ENCODE data around the gene EPB41L1. TPM values are rescaled to one million over a fixed set of nuclear protein-coding genes. Genes with fewer than 3 reads are reported as not detected.

Gene EPB41L1
- total RNA-seq, 1 experiment from 2014 or later: 129 TPM

DNA sequence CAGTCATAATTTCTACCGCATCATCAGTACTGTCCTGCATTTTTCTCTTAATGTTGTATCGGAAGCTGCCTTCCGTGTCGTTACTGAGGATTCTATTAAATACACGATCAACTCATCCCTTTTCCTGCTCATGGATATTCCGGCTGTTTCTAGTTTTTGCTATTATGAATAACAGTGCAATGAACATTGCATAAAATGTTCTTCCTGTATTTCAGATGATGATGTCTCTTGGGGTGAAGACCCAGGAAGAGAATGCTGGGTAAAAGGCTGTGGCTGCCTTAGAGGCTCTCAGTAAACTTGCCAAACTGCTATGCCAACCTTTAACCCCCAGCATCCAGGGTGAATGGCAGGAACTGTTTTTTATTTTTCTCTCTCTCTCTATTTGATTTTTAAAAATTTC is 24.1 kb upstream of the EPB41L1 start:
- Mint-ChIP-seq H3K27ac (ENCODE audit: unreplicated experiment) (no peak overlapping the region), H3K36me3 (ENCODE audit: insufficient read depth, unreplicated experiment) (peaks cover 28% of the 10 kb centered on the region), H3K27me3 (ENCODE audit: insufficient read depth, unreplicated experiment) (no peaks in the 10 kb centered on the region), H3K9me3 (ENCODE audit: unreplicated experiment) (no peaks in the 10 kb centered on the region), H3K4me3 (ENCODE audit: unreplicated experiment) (no peak overlapping the region), H3K4me1 (ENCODE audit: low read depth, unreplicated experiment) (peaks cover 6% of the 10 kb centered on the region)
- no peaks in the 10 kb centered on the region for H3K36me3 ChIP-seq (ENCODE audit: control insufficient read depth, insufficient read depth, low read length)
- POLR2A ChIA-PET: no interaction called here
- CTCF ChIA-PET: interaction anchor here (0.7 to 1.3 kb wide), 5 partner anchors 8 to 1254 kb away, joined by 3 to 6 read pairs (median 4); no protein-coding TSS in a partner anchor
- intact Hi-C loops (cut with micrococcal nuclease; ENCODE audit: unreplicated experiment): no loop called here
- H3K4me3 ChIP-seq (ENCODE audit: low read depth, low read length): no peak overlapping the region
- H3K4me1 ChIP-seq: no peaks in the 10 kb centered on the region
- BruUV-seq (replicated peaks): no TSS peak
- TF ChIP-seq, protein P1, sequence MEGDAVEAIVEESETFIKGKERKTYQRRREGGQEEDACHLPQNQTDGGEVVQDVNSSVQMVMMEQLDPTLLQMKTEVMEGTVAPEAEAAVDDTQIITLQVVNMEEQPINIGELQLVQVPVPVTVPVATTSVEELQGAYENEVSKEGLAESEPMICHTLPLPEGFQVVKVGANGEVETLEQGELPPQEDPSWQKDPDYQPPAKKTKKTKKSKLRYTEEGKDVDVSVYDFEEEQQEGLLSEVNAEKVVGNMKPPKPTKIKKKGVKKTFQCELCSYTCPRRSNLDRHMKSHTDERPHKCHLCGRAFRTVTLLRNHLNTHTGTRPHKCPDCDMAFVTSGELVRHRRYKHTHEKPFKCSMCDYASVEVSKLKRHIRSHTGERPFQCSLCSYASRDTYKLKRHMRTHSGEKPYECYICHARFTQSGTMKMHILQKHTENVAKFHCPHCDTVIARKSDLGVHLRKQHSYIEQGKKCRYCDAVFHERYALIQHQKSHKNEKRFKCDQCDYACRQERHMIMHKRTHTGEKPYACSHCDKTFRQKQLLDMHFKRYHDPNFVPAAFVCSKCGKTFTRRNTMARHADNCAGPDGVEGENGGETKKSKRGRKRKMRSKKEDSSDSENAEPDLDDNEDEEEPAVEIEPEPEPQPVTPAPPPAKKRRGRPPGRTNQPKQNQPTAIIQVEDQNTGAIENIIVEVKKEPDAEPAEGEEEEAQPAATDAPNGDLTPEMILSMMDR (IDR thresholded peaks at IDR 0.05; ENCODE audit: insufficient read depth in 1 of 2, low read depth in 1 of 2, low read length in 1 of 2, severe bottlenecking in 1 of 2, unreplicated experiment in 1 of 2): no peak
- H3K27me3 ChIP-seq (replicated peaks; ENCODE audit: control insufficient read depth, insufficient read depth, low read length): no peaks in the 10 kb centered on the region
- DNase-seq: no peak
- H3K9me3 ChIP-seq: no peaks in the 10 kb centered on the region

DNA sequence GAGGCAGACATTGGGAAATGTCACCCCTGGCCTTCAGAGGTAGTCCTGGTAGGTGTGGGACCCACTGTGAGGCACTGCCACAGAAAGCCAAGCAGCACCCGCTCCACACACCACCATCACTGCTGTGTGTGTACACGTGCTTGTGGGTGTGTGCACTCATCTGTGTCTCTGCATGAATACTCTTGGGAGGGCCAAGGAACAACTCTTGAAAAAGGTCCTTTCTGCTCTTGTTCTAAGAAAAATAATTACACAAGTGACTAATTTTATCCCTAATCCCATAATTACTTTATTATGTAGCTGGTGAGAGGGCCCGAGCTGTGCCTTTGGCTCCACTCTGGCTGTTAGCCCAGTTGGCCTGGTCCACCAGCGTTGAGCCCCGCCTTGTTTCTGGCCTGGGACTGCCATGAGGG is 21.7 kb upstream of the EPB41L1 start:
- Histone ChIP-seq H3K4me3 (ENCODE audit: low read depth, low read length) (no peak overlapping the region), H3K4me1 (no peaks in the 10 kb centered on the region; the same call in 1 of the 2 replicates), H3K27me3 (replicated peaks; ENCODE audit: control insufficient read depth, insufficient read depth, low read length) (no peaks in the 10 kb centered on the region), H3K36me3 (ENCODE audit: control insufficient read depth, insufficient read depth, low read length) (no peaks in the 10 kb centered on the region), H3K9me3 (no peaks in the 10 kb centered on the region)
- ChIA-PET POLR2A (no interaction called here), CTCF (interaction anchor here (1.9 to 18.8 kb wide), 2 partner anchors 23 to 139 kb away, joined by 4 to 785 read pairs; no protein-coding TSS in a partner anchor)
- Mint-ChIP-seq H3K27me3 (ENCODE audit: insufficient read depth, unreplicated experiment) (no peaks in the 10 kb centered on the region), H3K4me3 (ENCODE audit: unreplicated experiment) (no peak overlapping the region), H3K36me3 (ENCODE audit: insufficient read depth, unreplicated experiment) (peaks cover 38% of the 10 kb centered on the region), H3K4me1 (ENCODE audit: low read depth, unreplicated experiment) (peaks cover 5% of the 10 kb centered on the region), H3K9me3 (ENCODE audit: unreplicated experiment) (no peaks in the 10 kb centered on the region), H3K27ac (ENCODE audit: unreplicated experiment) (no peak overlapping the region)
- no peak for DNase-seq
- TF ChIP-seq, protein P1 (IDR thresholded peaks at IDR 0.05; ENCODE audit: insufficient read depth in 1 of 2, low read depth in 1 of 2, low read length in 1 of 2, severe bottlenecking in 1 of 2, unreplicated experiment in 1 of 2): no peak
- intact Hi-C loops (cut with micrococcal nuclease; ENCODE audit: unreplicated experiment): no loop called here
- BruUV-seq (replicated peaks): no TSS peak

DNA sequence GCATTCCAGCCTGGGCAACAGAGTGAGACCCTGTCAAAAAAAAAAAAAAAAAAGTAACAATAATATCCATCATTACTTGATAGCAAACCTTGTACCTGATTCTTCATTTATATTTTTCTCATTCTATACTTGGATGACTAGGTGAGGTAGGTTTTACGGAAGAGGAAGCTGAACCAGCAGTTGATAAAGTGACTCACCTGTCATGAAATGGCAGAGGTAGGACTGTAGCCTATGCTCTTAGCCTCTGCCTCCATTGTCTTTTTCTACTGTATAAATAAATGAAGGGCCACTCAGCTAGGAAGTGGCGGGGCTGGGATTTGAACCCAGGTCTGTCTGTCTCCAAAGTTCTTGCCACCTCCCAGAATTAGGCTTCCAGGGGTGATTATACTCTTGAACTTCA is 20.7 kb upstream of the EPB41L1 start:
- POLR2A ChIA-PET: no interaction called here
- no peaks in the 10 kb centered on the region for H3K9me3 Mint-ChIP-seq (ENCODE audit: unreplicated experiment)
- H3K27me3 Mint-ChIP-seq (ENCODE audit: insufficient read depth, unreplicated experiment): no peaks in the 10 kb centered on the region
- no peak overlapping the region for H3K4me3 ChIP-seq (ENCODE audit: low read depth, low read length)
- H3K27ac Mint-ChIP-seq (ENCODE audit: unreplicated experiment): no peak overlapping the region
- H3K4me3 Mint-ChIP-seq (ENCODE audit: unreplicated experiment): no peak overlapping the region
- no peaks in the 10 kb centered on the region for H3K9me3 ChIP-seq
- peaks cover 4% of the 10 kb centered on the region for H3K4me1 ChIP-seq
- CTCF ChIA-PET: interaction anchor here (0.6 to 18.8 kb wide), 2 partner anchors 128 to 140 kb away, joined by 4 to 785 read pairs; no protein-coding TSS in a partner anchor
- no peaks in the 10 kb centered on the region for H3K27me3 ChIP-seq (replicated peaks; ENCODE audit: control insufficient read depth, insufficient read depth, low read length)
- no peaks in the 10 kb centered on the region for H3K36me3 ChIP-seq (ENCODE audit: control insufficient read depth, insufficient read depth, low read length)
- H3K4me1 Mint-ChIP-seq (ENCODE audit: low read depth, unreplicated experiment): peaks cover 12% of the 10 kb centered on the region
- intact Hi-C loops (cut with micrococcal nuclease; ENCODE audit: unreplicated experiment): no loop called here
- BruUV-seq (replicated peaks): no TSS peak
- no peak for DNase-seq
- peaks cover 48% of the 10 kb centered on the region for H3K36me3 Mint-ChIP-seq (ENCODE audit: insufficient read depth, unreplicated experiment)
- TF ChIP-seq, protein P1 (IDR thresholded peaks at IDR 0.05; ENCODE audit: insufficient read depth in 1 of 2, low read depth in 1 of 2, low read length in 1 of 2, severe bottlenecking in 1 of 2, unreplicated experiment in 1 of 2): no peak
